Neural cell (in vitro differentiated cells): ENCODE data around the gene GATC. TPM values are rescaled to one million over a fixed set of nuclear protein-coding genes. Genes with fewer than 3 reads are reported as not detected.

ENCODE experiments used
- H2AFZ ChIP-seq: fragments of 200-600, 300-800 bp; sonication (generic), shearing (Covaris generic); 2 replicates; pipeline ENCODE4 v1.6.0; 2014; ENCODE audit warnings: low read depth, mild to moderate bottlenecking, antibody characterized with exemption, low read length, moderate library complexity
- H3F3A ChIP-seq: fragments of 200-600 bp; shearing (Covaris generic); 2 replicates; pipeline ENCODE4 v1.6.1; 2016; ENCODE audit warnings: mild to moderate bottlenecking, moderate library complexity, mixed read lengths, antibody characterized with exemption, low read length; ENCODE audit not compliant: insufficient read depth, poor library complexity, severe bottlenecking
- H3K27ac ChIP-seq: fragments of 200-600, 300-800 bp; sonication (generic), shearing (Covaris generic); 2 replicates; pipeline ENCODE4 v1.5.1; 2014; ENCODE audit warnings: mild to moderate bottlenecking, low read length, moderate library complexity
- H3K27me3 ChIP-seq: fragments of 300-800, 200-600 bp; sonication (generic), shearing (Covaris generic); 2 replicates; pipeline ENCODE4 v1.6.0; 2014; ENCODE audit warnings: mild to moderate bottlenecking, low read depth, low read length, moderate library complexity; ENCODE audit not compliant: insufficient read depth
- H3K36me3 ChIP-seq: fragments of 300-800, 200-600 bp; sonication (generic), shearing (Covaris generic); 2 replicates; pipeline ENCODE4 v1.5.1; 2014; ENCODE audit warnings: mild to moderate bottlenecking, antibody characterized with exemption, low read length, moderate library complexity; ENCODE audit not compliant: insufficient read depth
- H3K4me2 ChIP-seq: fragments of 300-800, 200-600 bp; sonication (generic), shearing (Covaris generic); 2 replicates; pipeline ENCODE4 v1.6.0; 2014; ENCODE audit warnings: mild to moderate bottlenecking, low read length
- H3K4me3 ChIP-seq: fragments of 300-800, 200-600 bp; sonication (generic), shearing (Covaris generic); 2 replicates; pipeline ENCODE4 v1.5.1; 2014; ENCODE audit warnings: mild to moderate bottlenecking, low read length, moderate library complexity
- H3K79me2 ChIP-seq: fragments of 200-600 bp; shearing (Covaris generic); replicated peaks from 2 replicates; pipeline ENCODE4 v1.6.0; 2014; ENCODE audit warnings: mild to moderate bottlenecking, low read length, moderate library complexity; ENCODE audit not compliant: insufficient read depth
- H3K9ac ChIP-seq: fragments of 300-800, 200-600 bp; sonication (generic), shearing (Covaris generic); 2 replicates; pipeline ENCODE4 v1.6.1; 2016; ENCODE audit warnings: mild to moderate bottlenecking, low read length, mixed read lengths
- H3K9me2 ChIP-seq: fragments of 200-600 bp; shearing (Covaris generic); 2 replicates; pipeline ENCODE4 v1.6.1; 2016; ENCODE audit warnings: mild to moderate bottlenecking, low read length, mixed read lengths; ENCODE audit not compliant: insufficient read depth
- H3K9me3 ChIP-seq: fragments of 200-600, 300-800 bp; sonication (generic), shearing (Covaris generic); 2 replicates; pipeline ENCODE4 v1.6.1; 2016; ENCODE audit warnings: mild to moderate bottlenecking, mixed run types, low read length, moderate library complexity, mixed read lengths
- H4K20me1 ChIP-seq: fragments of 200-600 bp; shearing (Covaris generic); 2 replicates; pipeline ENCODE4 v1.6.1; 2016; ENCODE audit warnings: mild to moderate bottlenecking, mixed run types; ENCODE audit not compliant: insufficient read depth
- EP300 ChIP-seq: fragments of 450-650 bp; conservative IDR thresholded peaks from 2 replicates; pipeline ENCODE4 v1.6.1; 2014; ENCODE audit warnings: antibody characterized with exemption, mild to moderate bottlenecking, moderate library complexity; ENCODE audit not compliant: poor library complexity, severe bottlenecking
- EZH2 ChIP-seq: fragments of 200-600, 300-800 bp; shearing (Covaris generic), sonication (generic); IDR thresholded peaks from 2 replicates; pipeline ENCODE4 v1.6.1; 2014; ENCODE audit warnings: antibody characterized with exemption, low read length, borderline replicate concordance, mild to moderate bottlenecking; ENCODE audit not compliant: insufficient read depth, poor library complexity, severe bottlenecking
- MXI1 ChIP-seq: fragments of 450-650 bp; conservative IDR thresholded peaks from 2 replicates; pipeline ENCODE4 v1.6.1; 2014; ENCODE audit warnings: antibody characterized with exemption, mild to moderate bottlenecking; ENCODE audit not compliant: poor library complexity, severe bottlenecking
- POLR2AphosphoS5 ChIP-seq: IDR thresholded peaks from 2 replicates; pipeline ENCODE4 v1.6.1; 2012
- RAD21 ChIP-seq: fragments of 450-650 bp; conservative IDR thresholded peaks from 2 replicates; pipeline ENCODE4 v1.6.1; 2014; ENCODE audit warnings: antibody characterized with exemption, mild to moderate bottlenecking, moderate library complexity
- REST ChIP-seq: IDR thresholded peaks from 2 replicates; pipeline ENCODE4 v1.6.1; 2012; ENCODE audit warnings: borderline replicate concordance
- SMC3 ChIP-seq: fragments of 450-650 bp; conservative IDR thresholded peaks from 2 replicates; pipeline ENCODE4 v1.6.1; 2014; ENCODE audit warnings: antibody characterized with exemption, mild to moderate bottlenecking, moderate library complexity; ENCODE audit not compliant: poor library complexity
- TAF1 ChIP-seq: IDR thresholded peaks from 2 replicates; pipeline ENCODE4 v1.6.1; 2012; ENCODE audit warnings: low read depth
- polyA plus RNA-seq: library from polyadenylated mRNA; depleted of rRNA; stranded (reverse); fragments of >200 nt; gene quantifications from 2 replicates; pipeline ENCODE4 v1.2.3, GENCODE V29; 2014
- TF ChIP-seq, protein P1 (sequence below): fragments of 450-650 bp; IDR thresholded peaks from 2 replicates; pipeline ENCODE4 v1.5.1; 2014; ENCODE audit warnings: antibody characterized with exemption, mild to moderate bottlenecking, moderate library complexity; ENCODE audit not compliant: poor library complexity, severe bottlenecking

The GATC gene
- polyA plus RNA-seq, 1 donor from 2014 or later, result 45.3 TPM

DNA sequence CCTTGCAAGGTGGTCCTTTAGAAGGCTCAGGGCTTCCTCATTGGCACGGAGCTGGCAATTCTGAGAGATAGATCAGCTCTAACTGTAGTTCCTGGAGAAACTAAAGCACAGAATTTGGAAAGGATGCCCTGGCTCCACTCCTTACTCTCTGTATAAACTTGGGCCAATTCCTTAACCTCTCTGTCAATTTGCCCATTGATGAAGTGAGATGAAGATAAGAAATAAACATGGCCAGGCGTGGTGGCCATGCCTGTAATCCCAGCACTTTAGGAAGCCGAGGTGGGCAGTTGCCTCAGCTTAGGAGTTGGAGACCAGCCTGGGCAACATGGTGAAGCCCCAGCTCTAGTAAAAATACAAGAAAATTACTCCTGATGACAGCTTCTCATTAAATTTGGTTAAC is 42.4 kb upstream of the GATC start:
- Histone ChIP-seq H3K4me3 (no peak overlapping the region), H3K27ac (no peak overlapping the region)

GRCh38 chr12:120404271-120404670 is 42.0 kb upstream of the GATC start:
- no peak overlapping the region for H3K9ac ChIP-seq
- no peak overlapping the region for H2AFZ ChIP-seq
- no peak overlapping the region for H3K4me2 ChIP-seq
- H3K27me3 ChIP-seq, result no peaks in the 10 kb centered on the region
- H3K36me3 ChIP-seq, result no peaks in the 10 kb centered on the region
- H3K27ac ChIP-seq, result no peak overlapping the region
- H4K20me1 ChIP-seq, result no peaks in the 10 kb centered on the region
- H3K4me3 ChIP-seq, result no peak overlapping the region
- no peaks in the 10 kb centered on the region for H3F3A ChIP-seq
- TF ChIP-seq MXI1 (no peak), REST (no peak), RAD21 (no peak), EZH2 (no peak), SMC3 (no peak), TAF1 (no peak), EP300 (no peak), POLR2AphosphoS5 (no peak)
- TF ChIP-seq, protein P1, sequence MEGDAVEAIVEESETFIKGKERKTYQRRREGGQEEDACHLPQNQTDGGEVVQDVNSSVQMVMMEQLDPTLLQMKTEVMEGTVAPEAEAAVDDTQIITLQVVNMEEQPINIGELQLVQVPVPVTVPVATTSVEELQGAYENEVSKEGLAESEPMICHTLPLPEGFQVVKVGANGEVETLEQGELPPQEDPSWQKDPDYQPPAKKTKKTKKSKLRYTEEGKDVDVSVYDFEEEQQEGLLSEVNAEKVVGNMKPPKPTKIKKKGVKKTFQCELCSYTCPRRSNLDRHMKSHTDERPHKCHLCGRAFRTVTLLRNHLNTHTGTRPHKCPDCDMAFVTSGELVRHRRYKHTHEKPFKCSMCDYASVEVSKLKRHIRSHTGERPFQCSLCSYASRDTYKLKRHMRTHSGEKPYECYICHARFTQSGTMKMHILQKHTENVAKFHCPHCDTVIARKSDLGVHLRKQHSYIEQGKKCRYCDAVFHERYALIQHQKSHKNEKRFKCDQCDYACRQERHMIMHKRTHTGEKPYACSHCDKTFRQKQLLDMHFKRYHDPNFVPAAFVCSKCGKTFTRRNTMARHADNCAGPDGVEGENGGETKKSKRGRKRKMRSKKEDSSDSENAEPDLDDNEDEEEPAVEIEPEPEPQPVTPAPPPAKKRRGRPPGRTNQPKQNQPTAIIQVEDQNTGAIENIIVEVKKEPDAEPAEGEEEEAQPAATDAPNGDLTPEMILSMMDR, result no peak
- H3K9me3 ChIP-seq, result no peaks in the 10 kb centered on the region
- no peaks in the 10 kb centered on the region for H3K9me2 ChIP-seq
- no peaks in the 10 kb centered on the region for H3K79me2 ChIP-seq

More for the DNA sequence above, 42.4 kb upstream of the GATC start:
- Histone ChIP-seq H3K36me3 (no peaks in the 10 kb centered on the region), H2AFZ (no peak overlapping the region), H3K27me3 (no peaks in the 10 kb centered on the region), H4K20me1 (no peaks in the 10 kb centered on the region), H3K4me2 (no peak overlapping the region), H3K9me3 (no peaks in the 10 kb centered on the region), H3K9me2 (no peaks in the 10 kb centered on the region), H3F3A (no peaks in the 10 kb centered on the region), H3K79me2 (no peaks in the 10 kb centered on the region), H3K9ac (no peak overlapping the region)
- no peak for TF ChIP-seq RAD21
- no peak for TF ChIP-seq MXI1
- TF ChIP-seq REST, result no peak
- TF ChIP-seq, protein P1, result no peak
- TF ChIP-seq POLR2AphosphoS5, result no peak
